NT2/D1 (cell line): Measurements from ENCODE around the gene MPP1.

Experiments
- SUZ12 ChIP-seq: IDR thresholded peaks from 2 replicates; pipeline ENCODE4 v1.6.1; 2011; ENCODE audit not compliant: insufficient read length, insufficient read depth; ENCODE audit errors: extremely low read depth
- YY1 ChIP-seq: IDR thresholded peaks from 2 replicates; pipeline ENCODE4 v1.6.1; 2011; ENCODE audit not compliant: insufficient read length, insufficient read depth
- ZNF274 ChIP-seq: IDR thresholded peaks from 2 replicates; pipeline ENCODE4 v1.6.1; 2011; ENCODE audit warnings: mild to moderate bottlenecking, low read depth, low read length

DNA sequence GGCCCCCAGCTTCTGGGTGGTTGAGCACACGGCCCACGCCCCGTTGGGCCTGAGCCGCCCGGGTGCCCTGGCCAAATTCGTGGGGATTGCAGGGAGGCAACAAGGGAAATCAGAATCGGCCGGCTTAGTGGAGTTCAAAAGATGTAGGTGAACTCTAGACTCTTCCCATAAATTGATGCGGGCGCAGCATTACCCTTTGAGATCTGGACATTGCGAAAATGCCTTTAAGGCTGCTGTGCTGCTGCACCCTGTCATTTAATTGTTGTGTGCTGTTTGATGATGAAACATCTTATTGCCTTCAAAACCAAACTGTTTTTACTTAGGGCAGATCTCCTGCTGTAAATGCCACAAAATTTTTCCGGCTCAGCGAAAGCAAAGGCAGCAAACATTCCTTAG lies 409 bp upstream of the MPP1 start:
- TF ChIP-seq ZNF274 (no peak), YY1 (no peak), SUZ12 (no peak)
